Femur (tissue), 1 donor: Measurements from ENCODE around the gene WNT3.
"Not testable (repeated sequence)": the region's sequence is repeated elsewhere in the genome, so short reads cannot be mapped to it uniquely, and the experiment has no call there.

ENCODE experiments used
- DNase-seq: peaks from one replicate; pipeline ENCODE4 v3.0.0-alpha.2; 2017

WNT3 gene

DNA sequence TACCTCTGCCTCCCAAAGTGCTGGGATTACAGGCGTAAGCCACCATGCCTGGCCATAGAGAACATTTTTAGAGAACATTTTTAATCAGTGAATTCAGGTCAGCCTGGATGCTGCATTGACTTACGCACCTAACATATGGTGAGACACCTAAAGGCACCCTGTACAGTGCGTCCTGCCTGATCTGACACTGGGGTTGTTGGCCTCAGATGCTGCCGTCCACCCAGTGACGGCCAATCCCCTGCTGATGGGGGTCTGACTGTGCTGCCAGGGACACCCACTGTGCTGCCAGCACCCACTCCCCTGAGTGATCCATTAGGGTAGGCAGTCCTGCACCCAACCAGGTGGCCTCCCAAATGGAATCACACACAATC, 38.5 kb downstream of the WNT3 start:
- no peak for DNase-seq

GRCh38 chr17:46777943-46778915, 40.3 kb downstream of the WNT3 start:
- DNase-seq: no peak

DNA sequence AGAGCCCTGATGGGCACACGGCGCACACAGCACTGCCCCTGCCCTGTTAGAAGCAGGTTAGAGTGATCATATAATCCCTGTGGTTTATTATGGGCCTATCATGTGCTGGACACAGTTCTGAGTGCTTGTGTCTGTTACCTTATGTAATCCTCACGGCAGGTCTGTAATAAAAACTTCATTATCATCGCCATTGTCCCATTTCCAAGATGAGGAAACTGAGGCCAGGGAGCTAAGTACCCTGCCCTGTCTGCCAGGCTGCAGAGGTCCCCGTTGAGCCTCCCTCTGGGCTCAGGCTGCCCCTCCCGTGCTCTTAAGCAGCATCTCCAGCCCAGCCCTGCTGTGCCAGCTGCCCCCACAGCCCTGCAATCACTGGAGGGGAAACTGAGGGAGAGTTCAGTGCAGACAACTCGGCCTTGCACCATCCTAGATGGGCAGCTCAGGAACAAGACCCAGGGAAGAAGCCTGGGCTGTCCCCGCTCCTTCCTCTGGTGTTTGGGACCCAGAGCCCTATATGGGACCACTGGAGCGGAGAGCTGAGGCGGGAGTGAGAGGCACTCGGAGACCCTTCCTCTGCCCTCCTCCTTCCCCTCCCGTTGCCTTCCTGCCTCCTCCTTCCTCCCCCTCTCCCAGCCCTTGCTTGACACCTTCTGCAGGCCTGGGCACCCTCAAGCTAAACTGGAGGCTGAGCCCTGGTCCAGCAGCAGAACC, 42.0 kb downstream of the WNT3 start:
- no peak for DNase-seq

- DNase-seq: no peak
Observed at GRCh38 chr17:46774108-46774737, 44.3 kb downstream of the WNT3 start.

DNA sequence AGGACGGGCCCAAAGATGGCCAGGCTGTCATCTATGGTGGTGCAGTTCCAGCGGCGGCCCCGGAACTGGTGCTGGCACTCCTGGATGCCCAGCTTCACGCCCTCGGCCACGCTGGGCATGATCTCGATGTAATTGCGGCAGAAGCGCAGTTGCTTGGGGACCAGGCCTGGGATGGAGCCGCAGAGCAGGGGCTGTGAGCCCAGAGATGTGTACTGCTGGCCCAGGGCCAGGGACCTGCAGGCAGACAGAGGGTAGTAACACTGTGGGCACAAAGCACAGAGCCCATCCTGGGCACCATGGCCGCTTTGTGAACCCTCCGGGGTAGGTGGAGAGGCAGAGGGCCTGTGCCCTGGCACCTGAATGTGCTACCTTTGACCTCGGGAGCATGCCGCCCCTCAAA, 44.8 kb downstream of the WNT3 start:
- peak; percentile 20 for DNase-seq

- DNase-seq: no peak
Observed at GRCh38 chr17:46773221-46773605, 45.3 kb downstream of the WNT3 start.

DNA sequence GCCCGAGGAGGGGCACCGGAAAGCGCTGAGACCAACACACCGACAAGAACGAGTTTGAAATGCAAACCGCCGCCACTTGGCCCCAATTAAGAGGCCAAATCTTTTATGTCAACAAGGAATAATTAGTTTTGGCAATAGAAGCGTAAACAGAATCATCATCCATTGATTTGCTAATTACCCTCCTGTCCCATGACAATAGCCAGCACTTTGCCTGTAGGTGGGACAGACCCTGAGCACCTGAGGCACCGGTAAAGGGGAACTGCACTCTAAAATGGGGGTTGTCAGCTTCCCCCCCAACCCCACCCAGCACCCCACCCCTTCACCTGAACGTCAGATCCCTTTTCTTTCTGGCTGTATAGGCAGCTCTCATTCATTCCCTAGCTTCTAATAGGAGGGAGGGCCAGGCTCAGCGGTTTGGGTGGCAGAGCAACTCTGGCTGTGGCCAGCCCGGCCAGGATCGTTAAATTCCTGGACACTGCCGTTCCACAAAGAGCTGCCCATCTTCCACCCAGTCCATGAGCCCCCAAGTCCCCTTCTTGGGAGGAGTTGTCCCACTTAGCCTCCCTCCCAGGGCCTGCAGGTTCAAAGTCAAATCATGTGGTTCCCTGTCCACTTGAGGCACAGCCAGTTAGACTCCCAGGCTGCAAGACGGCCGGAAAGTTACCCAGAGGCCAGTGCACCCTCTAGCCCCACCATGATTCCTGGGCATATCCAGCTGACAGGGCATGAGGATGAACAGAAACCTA, 45.8 kb downstream of the WNT3 start:
- peak; percentile 19 for DNase-seq

GRCh38 chr17:46771561-46772474, 46.7 kb downstream of the WNT3 start:
- DNase-seq: peak; percentile 69

GRCh38 chr17:46770818-46771560, 47.5 kb downstream of the WNT3 start:
- DNase-seq: peak; percentile 56

- DNase-seq: no peak
Observed at GRCh38 chr17:46770439-46770817, 48.1 kb downstream of the WNT3 start.

GRCh38 chr17:46769531-46770438, 48.7 kb downstream of the WNT3 start:
- DNase-seq: peak; percentile 46

DNA sequence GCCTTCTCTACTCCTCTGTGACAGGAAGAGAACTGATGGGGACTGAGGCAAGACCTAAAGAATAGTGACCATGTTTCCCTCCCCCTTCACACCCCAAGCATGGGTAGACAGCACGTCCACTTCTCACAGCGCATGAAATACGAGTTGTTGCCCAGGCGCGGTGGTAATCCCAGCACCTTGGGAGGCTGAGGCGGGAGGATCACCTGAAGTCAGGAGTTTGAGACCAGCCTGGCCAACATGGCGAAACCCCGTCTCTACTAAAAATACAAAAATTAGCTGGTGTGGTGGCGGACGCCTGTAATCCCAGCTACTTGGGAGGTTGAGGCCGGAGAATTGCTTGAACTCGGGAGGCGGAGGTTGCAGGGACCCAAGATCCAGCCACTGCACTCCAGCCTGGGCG, 49.6 kb downstream of the WNT3 start:
- not testable (repeated sequence) for DNase-seq

GRCh38 chr17:46768540-46768870, 50.0 kb downstream of the WNT3 start:
- peak; percentile 17 for DNase-seq

GRCh38 chr17:46766493-46767491, 51.7 kb downstream of the WNT3 start:
- DNase-seq: peak; percentile 14

DNA sequence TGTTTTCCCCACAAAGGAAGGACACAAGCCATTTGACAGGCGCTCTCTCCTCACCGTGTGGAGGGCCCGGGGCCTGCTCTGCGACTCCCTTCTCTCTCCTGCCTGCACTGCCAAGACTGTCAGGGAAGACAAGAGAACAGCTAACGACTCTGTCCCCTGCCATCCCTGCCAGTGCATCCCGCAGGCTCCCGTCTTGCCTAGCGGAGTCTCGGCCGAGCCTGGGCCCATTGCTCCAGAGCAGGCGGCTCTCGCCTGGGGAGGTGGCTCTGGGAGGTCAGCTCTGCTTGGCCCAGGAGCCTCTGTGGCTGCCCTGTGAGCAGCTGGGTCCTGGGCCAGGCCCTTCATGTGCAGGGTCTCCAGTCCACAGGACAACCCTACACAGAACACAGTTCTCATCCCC, 53.0 kb downstream of the WNT3 start:
- no peak for DNase-seq

GRCh38 chr17:46764709-46765401, 53.6 kb downstream of the WNT3 start:
- no peak for DNase-seq

DNA sequence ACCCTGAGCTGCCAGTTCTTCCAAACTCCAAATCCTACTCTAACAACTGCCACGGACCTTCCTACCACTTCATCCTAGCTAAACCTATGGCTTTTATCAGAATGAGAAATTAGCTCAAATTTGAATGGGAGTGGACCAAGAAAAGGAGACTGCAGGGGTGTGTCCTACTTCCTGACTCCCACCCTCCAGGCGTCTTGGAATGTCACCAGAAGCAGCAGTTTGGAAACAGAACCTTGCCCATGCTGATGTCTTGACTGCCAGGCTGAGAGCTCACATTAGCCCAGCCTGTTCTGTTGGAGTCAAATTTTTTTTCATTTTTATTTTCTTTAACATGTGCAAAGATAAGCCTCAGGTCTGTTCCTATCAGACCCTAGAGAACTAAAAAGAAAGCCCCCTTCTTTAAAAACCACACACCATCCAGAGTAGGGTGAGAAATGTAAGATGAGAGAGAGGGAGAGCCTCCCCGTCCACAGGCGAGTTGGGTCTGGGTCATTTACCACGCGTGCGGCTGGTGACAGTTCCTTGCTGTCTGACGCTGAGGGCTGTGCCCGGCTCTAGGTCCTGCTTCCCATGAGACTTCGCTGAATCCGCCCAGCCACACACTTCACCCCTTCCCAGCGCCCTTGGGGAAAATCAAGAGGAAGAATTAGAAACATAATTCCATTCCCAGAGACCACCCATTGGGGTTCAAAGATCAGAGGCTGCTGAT, 54.3 kb downstream of the WNT3 start:
- DNase-seq: no peak
